ENCODE results near the gene CCDC6. TPM values are rescaled to one million over a fixed set of nuclear protein-coding genes. Genes with fewer than 3 reads are reported as not detected.

The CCDC6 gene
- total and polyA plus RNA-seq, 2 of the 8 experiments (the other 6 are each of a cell fraction or from before 2014, with no cell fraction given): 42.2 to 74.4 TPM

DNA sequence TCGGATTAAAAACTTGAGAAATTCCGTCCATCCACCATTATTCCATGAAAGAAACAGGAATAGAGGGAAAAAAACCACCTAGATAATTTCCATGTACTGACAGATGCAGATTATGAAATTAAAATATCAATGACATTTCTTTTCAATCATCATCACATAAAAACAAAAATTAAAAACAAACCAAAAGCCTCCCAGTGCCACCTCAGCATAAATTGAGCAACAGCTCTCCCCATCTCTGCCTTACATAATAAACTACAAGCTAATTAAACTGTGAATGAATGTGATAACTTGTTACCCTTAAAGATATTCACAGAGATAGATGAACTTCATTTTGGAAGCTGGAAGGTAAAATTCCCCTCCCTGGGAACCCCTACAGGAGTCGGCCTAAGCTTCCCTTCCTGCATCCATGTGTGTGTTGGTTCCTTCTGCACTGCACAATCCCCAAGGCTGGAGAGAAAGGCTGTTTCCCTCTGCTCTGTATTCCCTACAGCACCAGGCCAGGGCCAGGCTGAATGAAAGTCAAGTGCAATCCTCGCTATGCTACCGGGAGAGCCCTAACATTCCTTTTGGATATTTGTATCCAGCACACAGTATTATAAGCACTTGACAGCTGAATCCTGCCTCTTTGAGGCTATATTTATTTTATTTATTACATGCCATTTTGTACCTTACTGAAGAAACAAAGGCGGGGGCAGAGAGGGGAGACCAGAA lies 8.1 kb downstream of the CCDC6 start (continued):
- TF ChIP-seq BCL11A (IDR thresholded peaks at IDR 0.05; ENCODE audit: low read depth in 2 of 2, low read length in 2 of 2): no peak

All from H1 (cell line).